ENCODE measurements around the gene SNRPD2. TPM values are rescaled to one million over a fixed set of nuclear protein-coding genes. Genes with fewer than 3 reads are reported as not detected.
"Not testable (repeated sequence)": the region's sequence is repeated elsewhere in the genome, so short reads cannot be mapped to it uniquely, and the experiment has no call there.

SNRPD2 gene
- 318 and 326 TPM in 2 replicates for total RNA-seq (2014; rRNA removed; shearing (Covaris generic))

GRCh38 chr19:45691516-45692186 is at the start of gene SNRPD2:
Gene SNRPD2 (minus strand): TSS chr19:45691953. CDS start chr19:45691888, 65 bp downstream.
- DNase-seq (ENCODE audit: low spot score): peak; percentile 86

DNA sequence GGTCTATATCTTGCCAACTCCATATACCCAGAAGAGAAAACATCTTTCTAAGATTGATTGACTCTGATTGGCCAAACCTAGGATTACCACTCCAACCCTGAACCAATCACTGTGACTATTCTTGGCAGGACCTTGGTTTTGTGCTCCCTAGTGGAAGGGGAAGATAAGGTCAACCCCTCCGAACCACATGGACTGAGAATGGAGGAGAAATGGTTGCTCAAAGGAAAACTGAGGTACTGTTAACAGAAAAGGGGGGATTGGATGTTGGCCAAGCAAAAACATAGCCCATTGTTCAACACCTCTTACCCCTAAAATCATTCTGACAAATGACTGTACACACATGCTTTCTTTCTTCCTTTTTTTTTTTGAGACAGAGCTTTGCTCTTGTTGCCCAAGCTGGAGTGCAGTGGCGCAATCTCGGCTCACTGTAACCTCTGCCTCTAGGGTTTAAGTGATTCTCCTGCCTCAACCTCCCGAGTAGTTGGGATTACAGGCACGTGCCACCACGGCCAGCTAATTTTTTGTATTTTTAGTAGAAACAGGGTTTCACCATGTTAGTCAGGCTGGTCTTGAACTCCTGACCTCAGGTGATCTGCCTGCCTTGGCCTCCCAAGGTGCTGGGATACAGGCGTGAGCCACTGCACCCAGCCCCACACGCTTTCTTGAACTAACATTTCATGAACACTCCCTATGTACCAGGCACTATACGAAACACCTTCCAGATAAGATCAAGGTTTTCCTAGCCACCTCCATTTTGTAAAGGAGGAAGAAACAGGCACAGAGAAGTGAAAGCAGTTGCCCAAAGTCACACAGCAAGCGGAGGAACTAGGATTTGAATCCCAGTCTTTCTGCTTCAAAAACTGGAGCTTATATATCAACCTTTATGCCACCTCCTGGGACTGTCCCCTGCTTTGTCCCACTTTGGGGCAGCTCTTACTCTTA is 48.0 kb upstream of the SNRPD2 start:
- no peak for DNase-seq (ENCODE audit: low spot score)

DNA sequence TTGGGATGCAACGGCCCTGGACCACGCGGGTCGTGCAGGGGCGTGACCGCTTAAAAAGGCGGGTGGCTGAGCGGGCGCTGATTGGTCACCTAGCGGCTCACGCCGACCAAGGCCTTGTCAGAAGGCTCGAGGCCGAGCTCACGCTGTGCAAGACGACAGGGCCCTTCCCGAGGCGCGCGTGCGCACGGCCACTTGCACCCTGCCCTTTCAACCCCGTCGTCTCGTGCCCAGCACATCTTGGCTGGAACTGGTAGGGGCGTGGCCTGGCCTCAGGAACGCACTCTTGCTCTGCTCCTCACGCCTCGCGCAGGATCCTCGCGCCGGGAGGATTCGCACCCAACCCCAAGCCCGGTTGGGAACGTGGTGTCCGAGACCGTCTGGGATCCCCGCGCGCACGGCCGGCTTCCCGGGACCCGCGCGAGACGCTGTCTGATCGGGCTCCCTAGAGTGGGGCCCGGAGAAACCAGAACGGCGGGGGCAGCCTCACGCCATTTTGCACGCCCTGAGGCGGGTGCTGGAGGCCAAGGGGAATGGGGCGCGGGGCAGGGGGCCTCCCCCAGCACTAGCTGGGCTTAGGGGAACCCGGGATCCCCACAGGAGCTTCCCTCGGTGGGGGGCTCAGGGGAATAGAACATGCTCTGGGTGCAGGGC is 41.5 kb upstream of the SNRPD2 start, which contains the start of gene MEIOSIN:
TSS of gene MEIOSIN (plus strand) at position 280 of the 651 bp plus-strand sequence. CDS start 1,938 bp downstream, outside the sequence.
- no peak for DNase-seq (ENCODE audit: low spot score)

GRCh38 chr19:45730368-45731288 is 38.9 kb upstream of the SNRPD2 start, which contains the start of gene FBXO46:
Gene FBXO46 (minus strand): TSS chr19:45730896. CDS start chr19:45713495, 17,401 bp downstream.
- DNase-seq (ENCODE audit: low spot score): peak; percentile 94

DNA sequence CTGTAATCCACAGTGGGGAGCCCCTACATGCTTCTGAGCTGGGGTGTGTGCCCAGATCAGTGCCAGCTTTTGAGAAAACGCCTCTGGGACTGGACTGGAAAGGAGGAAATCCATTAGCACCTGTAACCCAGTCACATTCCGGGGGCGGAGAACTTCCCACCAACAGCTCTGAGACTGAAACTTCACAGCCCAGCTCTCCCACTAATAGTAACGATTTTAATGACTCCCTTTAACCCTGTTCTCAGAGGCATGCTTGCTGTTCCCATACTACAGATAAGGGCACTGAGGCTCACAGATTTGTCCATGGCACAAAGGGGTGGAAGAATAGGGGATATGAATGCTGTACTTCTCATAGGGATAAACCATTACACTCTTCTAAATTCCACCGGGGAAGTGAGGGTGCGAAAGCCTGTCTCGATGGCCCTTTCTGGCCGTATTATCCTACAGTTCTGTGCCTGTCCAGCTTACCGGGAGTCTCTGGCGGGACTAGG is 38.1 kb upstream of the SNRPD2 start:
- no peak for DNase-seq (ENCODE audit: low spot score)

DNA sequence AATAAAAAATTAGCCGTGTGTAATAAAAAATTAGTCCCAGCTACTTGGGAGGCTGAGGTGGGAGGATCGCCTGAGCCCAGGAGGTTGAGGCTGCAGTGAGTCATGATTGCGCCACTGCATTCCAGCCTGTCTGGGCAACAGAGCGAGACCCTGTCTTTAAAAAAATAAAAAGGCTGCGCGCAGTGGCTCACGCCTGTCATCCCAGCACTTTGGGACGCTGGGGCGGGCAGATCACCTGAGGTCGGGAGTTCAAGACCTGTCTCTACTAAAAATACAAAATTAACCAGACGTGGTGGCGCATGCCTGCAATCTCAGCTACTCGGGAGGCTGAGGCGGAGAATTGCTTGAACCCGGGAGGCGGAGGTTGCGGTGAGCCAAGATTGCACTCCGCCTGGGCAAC is 36.9 kb upstream of the SNRPD2 start:
- DNase-seq (ENCODE audit: low spot score): not testable (repeated sequence)

GRCh38 chr19:45720065-45720464 is 28.3 kb upstream of the SNRPD2 start:
- not testable (repeated sequence) for DNase-seq (ENCODE audit: low spot score)

DNA sequence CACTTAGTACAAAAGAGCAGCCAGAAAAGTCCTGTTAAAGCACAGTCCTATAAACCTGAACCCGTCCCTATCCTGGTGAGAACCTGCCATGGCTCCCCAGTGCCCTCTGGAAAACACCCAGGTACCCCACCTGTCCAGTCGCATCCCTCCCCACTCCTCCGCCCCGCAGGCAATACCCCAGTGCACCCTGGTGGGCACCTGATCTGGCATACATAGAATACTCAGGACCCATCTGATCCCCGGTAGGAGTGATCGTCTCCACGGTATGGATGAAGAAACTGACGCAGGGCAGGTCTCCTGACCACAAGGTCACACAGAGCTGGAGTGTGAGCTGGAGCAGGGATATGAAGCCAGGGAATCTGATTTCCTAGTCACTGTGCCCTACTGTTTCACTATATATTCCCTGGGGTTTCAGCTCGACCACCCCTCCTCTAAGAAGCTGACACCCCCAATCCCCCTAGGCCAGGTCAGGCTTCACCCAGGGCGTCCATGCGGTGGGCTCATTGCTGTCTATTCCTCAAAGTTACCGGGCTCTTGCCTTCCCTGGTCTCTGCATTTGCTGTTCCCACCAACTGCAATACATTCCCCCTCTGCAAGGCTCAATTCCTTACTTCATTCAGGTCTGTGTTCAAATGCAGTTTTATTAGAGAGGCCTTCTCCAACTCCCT is 26.4 kb upstream of the SNRPD2 start:
- DNase-seq (ENCODE audit: low spot score): no peak

- DNase-seq (ENCODE audit: low spot score): peak; percentile 95
Observed at GRCh38 chr19:45717131-45717982, 25.6 kb upstream of the SNRPD2 start.

DNA sequence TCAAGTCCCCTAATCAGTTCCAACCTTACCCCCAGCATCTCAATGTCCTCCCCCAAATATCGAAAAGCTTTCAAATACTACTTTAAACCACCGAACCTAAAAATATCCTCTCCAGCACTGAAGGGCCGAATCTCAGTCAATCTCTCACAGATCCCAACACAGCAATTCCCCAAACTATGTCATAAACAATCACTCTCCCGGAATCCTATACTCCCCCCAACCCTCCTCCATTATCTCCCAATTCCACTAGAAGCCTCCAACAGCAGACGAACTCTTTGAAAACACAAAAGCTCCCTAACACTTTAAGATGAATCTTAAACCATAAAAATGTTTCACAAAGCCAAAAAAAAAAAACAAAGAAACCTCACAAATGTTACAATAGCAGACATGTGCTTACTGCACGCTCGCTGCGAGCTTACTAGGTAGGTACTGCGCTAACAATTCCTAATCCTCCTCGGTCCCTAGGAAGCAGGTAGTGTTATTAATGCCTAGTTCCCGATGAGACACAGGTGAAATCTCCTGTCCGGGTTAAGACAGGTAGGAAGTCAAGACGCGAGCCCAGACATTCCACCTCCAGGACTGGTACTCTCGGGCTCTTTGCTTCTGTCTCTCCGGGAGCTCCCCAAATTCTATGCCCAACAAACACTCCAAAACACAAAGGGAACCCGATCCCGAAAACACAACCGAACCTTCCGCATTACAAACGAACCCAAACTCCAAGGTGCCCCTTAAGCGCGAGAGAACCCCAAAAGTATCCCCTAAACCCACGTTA is 24.8 kb upstream of the SNRPD2 start:
- DNase-seq (ENCODE audit: low spot score): no peak

- no peak for DNase-seq (ENCODE audit: low spot score)
Observed at GRCh38 chr19:45715139-45715538, 23.4 kb upstream of the SNRPD2 start.

- no peak for DNase-seq (ENCODE audit: low spot score)
Observed at GRCh38 chr19:45713141-45713540, 21.4 kb upstream of the SNRPD2 start.

DNA sequence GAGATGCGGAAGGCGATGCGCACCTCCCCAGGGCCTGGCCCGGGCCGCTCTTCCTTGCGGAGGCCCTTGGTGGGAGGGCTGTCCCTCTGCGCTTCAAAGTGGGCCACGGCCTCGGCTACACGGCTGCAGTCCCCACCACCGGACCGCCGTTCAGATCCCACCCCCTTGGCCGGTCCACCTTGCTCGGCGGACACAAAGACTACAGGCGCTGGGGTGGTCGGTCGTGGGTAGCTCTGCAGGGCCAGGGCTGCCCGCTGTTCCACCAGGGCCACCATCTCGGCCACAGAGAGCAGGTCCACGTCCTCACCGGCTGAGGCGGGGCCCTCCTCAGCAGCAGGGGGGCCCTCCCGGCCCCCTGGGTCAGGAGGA is 20.9 kb upstream of the SNRPD2 start:
- no peak for DNase-seq (ENCODE audit: low spot score)

- no peak for DNase-seq (ENCODE audit: low spot score)
Observed at GRCh38 chr19:45711851-45712698, 20.3 kb upstream of the SNRPD2 start.

DNA sequence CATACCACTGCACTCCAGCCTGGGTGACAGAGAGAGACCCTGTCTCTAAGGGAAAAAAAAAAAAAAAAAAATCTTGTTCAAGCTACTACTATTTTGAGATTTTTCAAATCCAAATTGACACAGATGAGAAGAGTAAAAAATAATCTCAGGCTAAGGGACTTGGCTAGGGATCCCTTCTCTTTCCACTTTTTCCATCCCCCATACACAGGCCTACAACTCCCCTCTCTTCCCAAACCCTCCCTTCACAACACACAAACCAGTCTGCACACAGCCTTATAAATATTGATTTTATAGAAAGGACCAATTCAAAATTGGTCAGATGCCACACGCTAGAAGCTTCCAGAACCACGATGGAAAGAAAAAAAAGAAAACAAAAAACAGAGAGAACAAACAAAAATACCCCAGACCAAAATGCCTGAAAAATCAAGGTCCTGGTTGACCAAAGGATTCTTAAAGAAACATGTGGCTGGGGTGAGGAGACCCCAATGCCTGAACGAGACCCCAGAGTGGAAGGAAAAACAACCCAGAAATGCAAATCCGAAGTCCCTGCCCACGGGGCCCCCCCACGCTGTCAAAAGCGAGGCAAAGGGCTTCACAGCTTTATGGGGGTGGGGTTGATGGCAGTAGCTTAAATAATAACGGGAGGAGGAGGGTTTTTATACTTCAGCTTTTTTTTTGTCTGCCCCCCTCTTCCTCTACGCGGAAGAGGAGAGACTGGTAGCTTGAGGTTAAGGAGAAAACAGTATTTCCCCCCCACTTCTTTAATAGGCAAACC is 18.8 kb upstream of the SNRPD2 start:
- DNase-seq (ENCODE audit: low spot score): no peak

DNA sequence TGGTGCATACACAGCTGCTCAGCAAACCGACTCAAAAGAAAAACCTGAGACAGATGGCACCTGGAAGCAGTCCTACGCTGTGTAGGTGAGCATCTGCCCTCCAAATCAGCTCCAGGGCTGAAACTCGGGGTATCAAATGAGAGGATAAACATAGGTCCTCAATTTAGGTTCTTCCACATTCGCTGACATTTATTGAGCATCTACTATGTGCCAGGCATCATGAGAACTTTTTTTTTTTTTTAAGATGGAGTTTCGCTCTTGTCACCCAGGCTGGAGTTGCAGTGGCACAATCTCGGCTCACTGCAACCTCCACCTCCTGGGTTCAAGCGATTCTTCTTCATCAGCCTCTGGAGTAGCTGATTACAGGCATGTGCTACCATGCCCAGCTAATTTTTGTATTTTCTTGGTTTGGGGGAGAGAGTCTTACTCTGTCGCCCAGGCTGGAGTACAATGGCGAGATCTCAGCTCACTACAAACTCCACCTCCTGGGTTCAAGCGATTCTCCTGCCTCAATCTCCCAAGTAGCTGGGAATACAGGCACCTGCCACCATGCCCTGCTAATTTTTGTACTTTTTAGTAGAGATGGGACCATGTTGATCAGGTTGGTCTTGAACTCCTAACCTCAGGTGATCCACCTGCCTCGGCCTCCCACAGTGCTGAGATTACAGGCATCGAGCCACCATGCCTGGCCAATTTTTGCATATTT is 14.1 kb upstream of the SNRPD2 start:
- no peak for DNase-seq (ENCODE audit: low spot score)
